SK-N-SH treated with all-trans-retinoic acid at 6 μM for 48 hours (cell line): ENCODE measurements around the gene BTBD16.
A peak's percentile ranks its signal among the peaks of the same experiment; 100 is the strongest.

Experiments
- ATAC-seq: fragments of 200-7000 bp; cut with Tn5 transposase; 3 replicates; pipeline ENCODE4 v1.9.1; 2020; ENCODE audit warnings: mild to moderate bottlenecking, moderate library complexity
- ARNTL ChIP-seq: fragments of 450-650 bp; formaldehyde crosslinking; IDR thresholded peaks from 2 replicates; pipeline ENCODE4 v1.5.0; 2020; ENCODE audit warnings: low read depth, mild to moderate bottlenecking, moderate library complexity, borderline replicate concordance
- CSDC2 ChIP-seq: fragments of 250-450 bp; sonication (Bioruptor Pico); IDR thresholded peaks from 2 replicates; pipeline ENCODE4 v1.5.0; 2020; ENCODE audit warnings: mild to moderate bottlenecking, moderate library complexity
- ISL1 ChIP-seq: fragments of 250-450 bp; sonication (Bioruptor Pico); IDR thresholded peaks from 2 replicates; pipeline ENCODE4 v2.1.2; 2022; ENCODE audit warnings: mild to moderate bottlenecking, moderate library complexity
- OSR1 ChIP-seq: fragments of 250-450 bp; sonication (Bioruptor Pico); IDR thresholded peaks from 2 replicates; pipeline ENCODE4 v1.8.0; 2022; ENCODE audit warnings: moderate library complexity, mild to moderate bottlenecking, inconsistent platforms
- PPARA ChIP-seq: fragments of 250-450 bp; sonication (Bioruptor Pico); IDR thresholded peaks from 2 replicates; pipeline ENCODE4 v1.5.0; 2020; ENCODE audit warnings: mild to moderate bottlenecking, borderline replicate concordance
- ZC3H10 ChIP-seq: fragments of 250-450 bp; sonication (Bioruptor Pico); IDR thresholded peaks from 2 replicates; pipeline ENCODE4 v1.5.1; 2021; ENCODE audit warnings: mild to moderate bottlenecking, moderate library complexity
- ZFP30 ChIP-seq: fragments of 450-650 bp; formaldehyde crosslinking; IDR thresholded peaks from 2 replicates; pipeline ENCODE4 v1.5.0; 2022; ENCODE audit warnings: mild to moderate bottlenecking, moderate library complexity
- ZNF565 ChIP-seq: fragments of 450-650 bp; formaldehyde crosslinking; conservative IDR thresholded peaks from 2 replicates; pipeline ENCODE4 v1.5.0; 2020; ENCODE audit warnings: low read depth, mild to moderate bottlenecking, moderate library complexity
- ZNF70 ChIP-seq: fragments of 450-650 bp; formaldehyde crosslinking; IDR thresholded peaks from 2 replicates; pipeline ENCODE4 v1.5.0; 2020; ENCODE audit warnings: mild to moderate bottlenecking, moderate library complexity
- ZNF8 ChIP-seq: fragments of 450-650 bp; formaldehyde crosslinking; IDR thresholded peaks from 2 replicates; pipeline ENCODE4 v1.5.0; 2020; ENCODE audit warnings: mild to moderate bottlenecking, moderate library complexity
- TF ChIP-seq, protein P1 (sequence below): fragments of 250-450 bp; sonication (Bioruptor Pico); IDR thresholded peaks from 2 replicates; pipeline ENCODE4 v1.5.1; 2020; ENCODE audit warnings: low read depth, mild to moderate bottlenecking, moderate library complexity
- TF ChIP-seq, protein P2 (sequence below): fragments of 250-450 bp; sonication (Bioruptor Pico); IDR thresholded peaks from 2 replicates; pipeline ENCODE4 v1.8.0; 2020; ENCODE audit warnings: mild to moderate bottlenecking, moderate library complexity, borderline replicate concordance
- TF ChIP-seq, protein P3 (sequence below): fragments of 250-450 bp; sonication (Bioruptor Pico); IDR thresholded peaks from 2 replicates; pipeline ENCODE4 v1.5.0; 2020; ENCODE audit warnings: mild to moderate bottlenecking, moderate library complexity
- TF ChIP-seq, protein P4 (sequence below): fragments of 250-450 bp; sonication (Bioruptor Pico); IDR thresholded peaks from 2 replicates; pipeline ENCODE4 v1.5.1; 2021; ENCODE audit warnings: mild to moderate bottlenecking, moderate library complexity

BTBD16 gene

DNA sequence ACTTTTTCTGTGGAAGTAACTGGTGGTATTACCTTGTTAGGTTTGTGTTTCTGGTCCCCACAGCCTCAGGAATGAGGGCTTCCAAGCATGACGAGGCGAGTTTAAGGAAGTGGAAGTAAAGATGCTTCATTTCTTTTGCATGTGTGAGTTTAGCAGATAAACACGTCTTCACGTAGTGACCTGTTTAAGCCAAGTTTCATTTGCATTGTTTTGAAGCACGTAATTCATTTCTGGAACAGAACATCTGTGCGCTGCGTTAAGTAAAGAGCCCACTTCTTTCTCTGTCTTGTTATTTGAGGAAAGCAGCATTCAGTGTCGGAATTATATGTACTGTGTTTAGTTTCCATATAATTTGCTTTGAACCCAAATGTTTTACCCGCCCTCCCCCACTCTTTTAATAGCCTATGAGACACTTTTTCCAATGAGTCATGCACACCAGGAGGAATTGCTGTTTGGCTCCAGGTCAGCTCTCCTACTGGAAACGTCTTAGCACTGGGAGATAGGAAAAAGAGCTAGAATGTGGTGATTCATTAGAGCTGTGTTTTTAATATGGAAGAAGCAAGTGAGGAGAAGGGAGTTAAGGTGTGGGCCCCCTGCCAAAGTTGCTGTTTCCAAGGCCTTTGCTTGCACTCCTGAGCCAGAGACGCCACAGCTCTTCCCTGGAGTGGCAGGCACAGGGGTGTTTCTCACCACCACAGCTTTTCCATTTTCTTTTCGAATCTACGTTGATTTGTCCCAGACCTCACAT, 36.7 kb downstream of the BTBD16 start:
- TF ChIP-seq ISL1 (CRISPR knock-in tag): no peak
- TF ChIP-seq ZFP30 (CRISPR knock-in tag): no peak
- TF ChIP-seq, protein P1, sequence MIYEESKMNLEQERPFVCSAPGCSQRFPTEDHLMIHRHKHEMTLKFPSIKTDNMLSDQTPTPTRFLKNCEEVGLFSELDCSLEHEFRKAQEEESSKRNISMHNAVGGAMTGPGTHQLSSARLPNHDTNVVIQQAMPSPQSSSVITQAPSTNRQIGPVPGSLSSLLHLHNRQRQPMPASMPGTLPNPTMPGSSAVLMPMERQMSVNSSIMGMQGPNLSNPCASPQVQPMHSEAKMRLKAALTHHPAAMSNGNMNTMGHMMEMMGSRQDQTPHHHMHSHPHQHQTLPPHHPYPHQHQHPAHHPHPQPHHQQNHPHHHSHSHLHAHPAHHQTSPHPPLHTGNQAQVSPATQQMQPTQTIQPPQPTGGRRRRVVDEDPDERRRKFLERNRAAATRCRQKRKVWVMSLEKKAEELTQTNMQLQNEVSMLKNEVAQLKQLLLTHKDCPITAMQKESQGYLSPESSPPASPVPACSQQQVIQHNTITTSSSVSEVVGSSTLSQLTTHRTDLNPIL (CRISPR knock-in tag): no peak
- no peak for TF ChIP-seq ZNF8 (CRISPR knock-in tag)
- no peak for TF ChIP-seq ZNF565 (CRISPR knock-in tag)
- no peak for TF ChIP-seq ARNTL (CRISPR knock-in tag)
- TF ChIP-seq PPARA (CRISPR knock-in tag): no peak
- TF ChIP-seq ZC3H10 (CRISPR knock-in tag): no peak
- peak; percentile 90 for ATAC-seq

DNA sequence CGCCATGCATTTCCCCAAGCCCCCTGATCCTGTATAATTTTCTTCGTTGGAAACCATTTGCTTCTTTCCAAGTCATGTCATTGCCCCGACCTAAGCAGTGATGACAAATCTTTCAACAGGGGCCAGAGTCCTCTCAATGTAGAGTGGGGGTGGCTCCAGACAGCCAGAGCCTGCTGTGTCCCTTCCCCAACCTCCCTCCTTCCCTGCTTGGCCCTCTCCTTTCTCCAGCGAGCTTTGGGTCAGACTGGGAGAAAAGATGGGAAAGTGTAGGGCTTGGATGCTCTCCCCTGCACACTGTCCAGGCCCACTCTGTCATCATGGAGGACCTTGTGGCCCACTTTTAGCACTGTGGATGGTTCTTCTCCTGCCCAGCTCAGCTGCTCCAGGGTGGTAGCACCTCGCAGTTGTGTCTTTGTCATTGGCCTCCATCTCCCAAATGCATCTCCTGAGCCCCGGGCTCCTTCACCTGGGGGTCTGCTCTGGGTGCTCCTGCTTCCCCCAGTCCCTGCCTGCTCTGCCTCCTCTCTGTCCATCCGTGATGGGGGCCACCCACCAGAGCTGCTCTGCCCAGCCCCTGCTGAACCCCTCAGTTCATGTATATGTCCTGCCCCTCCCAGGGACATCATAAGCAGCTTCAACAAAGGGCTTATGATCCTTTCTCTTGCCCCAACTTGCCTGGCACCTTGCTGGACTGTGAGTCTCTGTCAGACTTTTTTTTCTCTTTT, 37.5 kb downstream of the BTBD16 start:
- peak; percentile 61 for ATAC-seq
- no peak for TF ChIP-seq ZC3H10 (CRISPR knock-in tag)
- no peak for TF ChIP-seq PPARA (CRISPR knock-in tag)
- no peak for TF ChIP-seq ZNF70 (CRISPR knock-in tag)
- TF ChIP-seq ZFP30 (CRISPR knock-in tag): no peak
- no peak for TF ChIP-seq CSDC2 (CRISPR knock-in tag)
- TF ChIP-seq OSR1 (CRISPR knock-in tag): no peak
- TF ChIP-seq, protein P1 (CRISPR knock-in tag): no peak
- TF ChIP-seq, protein P2, sequence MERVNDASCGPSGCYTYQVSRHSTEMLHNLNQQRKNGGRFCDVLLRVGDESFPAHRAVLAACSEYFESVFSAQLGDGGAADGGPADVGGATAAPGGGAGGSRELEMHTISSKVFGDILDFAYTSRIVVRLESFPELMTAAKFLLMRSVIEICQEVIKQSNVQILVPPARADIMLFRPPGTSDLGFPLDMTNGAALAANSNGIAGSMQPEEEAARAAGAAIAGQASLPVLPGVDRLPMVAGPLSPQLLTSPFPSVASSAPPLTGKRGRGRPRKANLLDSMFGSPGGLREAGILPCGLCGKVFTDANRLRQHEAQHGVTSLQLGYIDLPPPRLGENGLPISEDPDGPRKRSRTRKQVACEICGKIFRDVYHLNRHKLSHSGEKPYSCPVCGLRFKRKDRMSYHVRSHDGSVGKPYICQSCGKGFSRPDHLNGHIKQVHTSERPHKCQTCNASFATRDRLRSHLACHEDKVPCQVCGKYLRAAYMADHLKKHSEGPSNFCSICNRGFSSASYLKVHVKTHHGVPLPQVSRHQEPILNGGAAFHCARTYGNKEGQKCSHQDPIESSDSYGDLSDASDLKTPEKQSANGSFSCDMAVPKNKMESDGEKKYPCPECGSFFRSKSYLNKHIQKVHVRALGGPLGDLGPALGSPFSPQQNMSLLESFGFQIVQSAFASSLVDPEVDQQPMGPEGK (CRISPR knock-in tag): no peak
- TF ChIP-seq, protein P3, sequence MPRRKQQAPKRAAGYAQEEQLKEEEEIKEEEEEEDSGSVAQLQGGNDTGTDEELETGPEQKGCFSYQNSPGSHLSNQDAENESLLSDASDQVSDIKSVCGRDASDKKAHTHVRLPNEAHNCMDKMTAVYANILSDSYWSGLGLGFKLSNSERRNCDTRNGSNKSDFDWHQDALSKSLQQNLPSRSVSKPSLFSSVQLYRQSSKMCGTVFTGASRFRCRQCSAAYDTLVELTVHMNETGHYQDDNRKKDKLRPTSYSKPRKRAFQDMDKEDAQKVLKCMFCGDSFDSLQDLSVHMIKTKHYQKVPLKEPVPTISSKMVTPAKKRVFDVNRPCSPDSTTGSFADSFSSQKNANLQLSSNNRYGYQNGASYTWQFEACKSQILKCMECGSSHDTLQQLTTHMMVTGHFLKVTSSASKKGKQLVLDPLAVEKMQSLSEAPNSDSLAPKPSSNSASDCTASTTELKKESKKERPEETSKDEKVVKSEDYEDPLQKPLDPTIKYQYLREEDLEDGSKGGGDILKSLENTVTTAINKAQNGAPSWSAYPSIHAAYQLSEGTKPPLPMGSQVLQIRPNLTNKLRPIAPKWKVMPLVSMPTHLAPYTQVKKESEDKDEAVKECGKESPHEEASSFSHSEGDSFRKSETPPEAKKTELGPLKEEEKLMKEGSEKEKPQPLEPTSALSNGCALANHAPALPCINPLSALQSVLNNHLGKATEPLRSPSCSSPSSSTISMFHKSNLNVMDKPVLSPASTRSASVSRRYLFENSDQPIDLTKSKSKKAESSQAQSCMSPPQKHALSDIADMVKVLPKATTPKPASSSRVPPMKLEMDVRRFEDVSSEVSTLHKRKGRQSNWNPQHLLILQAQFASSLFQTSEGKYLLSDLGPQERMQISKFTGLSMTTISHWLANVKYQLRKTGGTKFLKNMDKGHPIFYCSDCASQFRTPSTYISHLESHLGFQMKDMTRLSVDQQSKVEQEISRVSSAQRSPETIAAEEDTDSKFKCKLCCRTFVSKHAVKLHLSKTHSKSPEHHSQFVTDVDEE: no peak
- TF ChIP-seq ZNF8 (CRISPR knock-in tag): no peak

DNA sequence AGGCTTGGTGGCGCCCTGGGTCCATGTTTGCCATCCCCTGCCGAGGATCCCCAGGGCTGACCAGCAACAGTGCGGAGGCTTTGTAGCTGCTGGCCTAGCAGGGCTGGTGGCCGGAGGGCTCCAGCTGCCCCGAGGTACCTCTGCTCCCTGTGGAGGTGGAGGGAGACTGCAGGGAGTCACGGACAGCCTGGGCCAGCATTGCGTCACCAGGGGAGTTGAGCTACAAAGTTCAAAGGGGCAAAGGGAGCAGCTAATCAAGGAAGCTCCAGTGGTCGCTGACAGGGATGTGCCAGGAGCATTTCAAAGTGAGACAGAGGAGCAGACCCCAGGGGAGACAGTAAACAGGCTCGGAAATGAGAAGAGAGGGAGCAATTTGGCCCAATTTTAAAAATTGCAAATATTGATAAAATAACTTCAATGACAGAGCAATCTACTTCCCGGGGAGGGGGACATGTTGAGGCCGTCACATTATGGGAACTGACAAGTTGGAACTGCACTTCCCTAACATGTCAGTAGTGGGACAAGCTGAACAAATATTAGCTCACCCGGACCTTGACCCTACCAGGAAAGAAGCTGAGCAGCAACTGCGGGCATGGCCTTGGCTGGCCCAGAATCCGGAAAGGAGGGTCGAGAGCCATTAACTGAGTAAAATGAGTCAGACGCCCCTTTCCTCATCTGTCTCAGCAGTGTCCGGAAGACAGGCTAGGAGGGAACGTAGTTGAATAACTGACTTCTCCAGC, 39.4 kb downstream of the BTBD16 start:
- no peak for ATAC-seq
- TF ChIP-seq, protein P4, sequence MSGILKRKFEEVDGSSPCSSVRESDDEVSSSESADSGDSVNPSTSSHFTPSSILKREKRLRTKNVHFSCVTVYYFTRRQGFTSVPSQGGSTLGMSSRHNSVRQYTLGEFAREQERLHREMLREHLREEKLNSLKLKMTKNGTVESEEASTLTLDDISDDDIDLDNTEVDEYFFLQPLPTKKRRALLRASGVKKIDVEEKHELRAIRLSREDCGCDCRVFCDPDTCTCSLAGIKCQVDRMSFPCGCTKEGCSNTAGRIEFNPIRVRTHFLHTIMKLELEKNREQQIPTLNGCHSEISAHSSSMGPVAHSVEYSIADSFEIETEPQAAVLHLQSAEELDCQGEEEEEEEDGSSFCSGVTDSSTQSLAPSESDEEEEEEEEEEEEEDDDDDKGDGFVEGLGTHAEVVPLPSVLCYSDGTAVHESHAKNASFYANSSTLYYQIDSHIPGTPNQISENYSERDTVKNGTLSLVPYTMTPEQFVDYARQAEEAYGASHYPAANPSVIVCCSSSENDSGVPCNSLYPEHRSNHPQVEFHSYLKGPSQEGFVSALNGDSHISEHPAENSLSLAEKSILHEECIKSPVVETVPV (CRISPR knock-in tag): no peak
- no peak for TF ChIP-seq CSDC2 (CRISPR knock-in tag)
- no peak for TF ChIP-seq ISL1 (CRISPR knock-in tag)
- TF ChIP-seq, protein P2 (CRISPR knock-in tag): no peak
